Measurements from ENCODE around the gene FBN3.

FBN3 gene

DNA sequence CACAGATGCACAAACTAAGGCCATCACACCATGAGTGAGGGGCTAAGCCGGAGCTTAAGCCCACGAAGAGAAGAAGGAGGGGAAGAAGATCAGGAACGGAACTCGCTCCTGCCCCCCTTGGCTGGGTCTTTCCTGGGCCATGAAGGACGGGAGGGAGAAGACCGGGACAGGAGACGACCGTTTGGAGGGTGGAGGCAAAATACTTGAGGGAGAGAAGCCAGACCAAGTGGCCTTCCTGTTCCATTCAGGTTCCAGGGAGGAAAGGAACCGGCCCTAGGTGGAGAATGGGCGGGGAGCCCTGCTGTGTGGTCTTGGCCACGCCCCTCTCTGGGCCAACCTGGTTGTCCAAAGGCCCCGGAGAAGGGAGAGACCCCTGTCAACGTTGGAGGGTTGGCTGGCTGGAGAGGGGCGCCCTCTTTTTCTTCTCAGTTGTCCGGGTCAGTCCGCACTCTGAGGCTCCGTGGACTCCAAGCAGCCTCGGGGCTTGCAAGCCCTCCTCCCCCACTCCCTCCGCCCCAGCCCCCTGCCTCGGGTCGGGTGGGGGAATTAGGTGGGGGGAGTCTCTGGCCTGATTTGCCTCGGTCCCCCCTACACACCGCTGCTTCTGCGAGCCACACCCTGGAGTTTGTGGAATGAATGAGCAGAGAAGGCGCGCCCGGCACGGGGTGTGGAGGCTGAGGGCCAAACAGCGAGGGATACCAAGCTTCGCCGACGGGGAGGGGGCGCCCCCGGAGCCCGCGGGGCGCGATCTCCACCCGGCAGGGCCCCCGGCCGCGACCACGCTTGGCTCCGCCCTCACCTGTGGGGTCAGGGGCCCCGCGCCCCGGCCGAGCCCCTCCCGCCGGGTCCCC lies 757 bp downstream of the FBN3 start:
- DNase-seq (ENCODE audit: low read depth): no peak

DNA sequence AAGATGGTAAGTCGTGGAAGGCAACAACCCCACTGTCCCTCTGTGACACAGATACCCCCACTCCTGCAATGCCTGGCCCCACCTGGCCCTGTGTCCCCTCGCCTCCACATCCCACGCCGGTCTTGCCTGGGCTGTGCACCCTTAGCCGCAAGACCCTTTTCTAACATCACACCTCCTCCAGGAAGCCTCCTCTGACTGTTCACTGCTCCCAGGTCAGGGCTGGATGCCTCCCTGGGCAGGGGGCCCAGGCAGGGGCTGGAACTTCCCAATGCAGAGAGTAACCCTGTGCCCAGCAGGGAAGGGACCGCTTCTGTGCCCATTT lies 1.3 kb downstream of the FBN3 start:
- no peak for DNase-seq (ENCODE audit: low read depth)

DNA sequence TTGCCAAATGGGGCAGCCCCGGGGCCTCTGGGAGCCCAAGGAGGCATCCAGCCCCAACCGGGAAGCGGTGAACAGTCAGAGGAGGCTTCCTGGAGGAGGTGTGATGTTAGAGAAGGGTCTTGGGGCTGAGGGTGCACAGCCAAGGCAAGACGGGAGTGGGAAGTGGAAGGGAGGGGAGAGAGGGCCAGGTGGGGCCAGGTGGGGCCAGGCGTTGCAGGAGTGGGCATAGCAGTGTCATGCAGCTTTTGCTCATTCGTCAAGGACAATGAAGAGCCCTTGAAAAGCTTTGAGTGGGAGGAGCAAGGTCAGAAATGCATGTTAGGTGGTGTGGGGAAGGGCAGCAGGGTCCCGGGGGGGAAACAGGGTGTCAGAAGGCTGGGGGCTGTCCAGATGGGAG lies 1.8 kb downstream of the FBN3 start:
- DNase-seq (ENCODE audit: low read depth): no peak

DNA sequence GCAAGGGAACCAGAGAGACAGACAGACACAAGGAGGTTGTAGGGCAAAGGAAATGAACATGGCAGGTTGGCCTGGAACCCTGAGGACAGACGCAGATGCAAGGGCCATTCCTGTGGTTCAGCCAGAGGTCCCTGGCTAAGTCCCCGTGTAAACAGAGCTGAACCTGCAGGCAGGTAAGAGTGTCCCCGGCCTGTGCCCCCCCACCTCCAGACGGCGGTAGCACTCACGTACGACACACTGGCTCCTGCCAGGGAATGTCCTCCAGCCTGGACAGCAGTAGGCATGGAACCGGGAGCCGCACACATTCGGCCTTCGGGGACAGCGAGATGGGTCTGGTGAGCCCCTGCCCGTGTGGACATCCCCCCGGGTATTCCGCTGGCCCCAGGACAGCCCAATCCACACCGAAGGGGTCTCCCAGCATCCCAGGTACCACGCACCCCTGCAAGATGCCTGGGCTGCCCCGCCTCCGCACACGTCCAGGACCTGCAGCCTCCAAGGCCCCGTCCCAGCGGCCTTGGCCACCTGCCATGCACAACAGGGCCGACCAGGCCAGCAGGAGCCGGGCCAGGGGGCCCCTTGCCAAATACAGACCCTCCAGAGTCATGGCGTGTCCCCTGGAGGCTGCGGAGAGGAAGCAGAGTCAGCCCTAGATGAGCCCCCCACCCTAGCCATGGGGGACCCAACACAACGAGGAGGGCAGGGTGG lies 2.4 kb downstream of the FBN3 start:
- DNase-seq (ENCODE audit: low read depth): no peak

DNA sequence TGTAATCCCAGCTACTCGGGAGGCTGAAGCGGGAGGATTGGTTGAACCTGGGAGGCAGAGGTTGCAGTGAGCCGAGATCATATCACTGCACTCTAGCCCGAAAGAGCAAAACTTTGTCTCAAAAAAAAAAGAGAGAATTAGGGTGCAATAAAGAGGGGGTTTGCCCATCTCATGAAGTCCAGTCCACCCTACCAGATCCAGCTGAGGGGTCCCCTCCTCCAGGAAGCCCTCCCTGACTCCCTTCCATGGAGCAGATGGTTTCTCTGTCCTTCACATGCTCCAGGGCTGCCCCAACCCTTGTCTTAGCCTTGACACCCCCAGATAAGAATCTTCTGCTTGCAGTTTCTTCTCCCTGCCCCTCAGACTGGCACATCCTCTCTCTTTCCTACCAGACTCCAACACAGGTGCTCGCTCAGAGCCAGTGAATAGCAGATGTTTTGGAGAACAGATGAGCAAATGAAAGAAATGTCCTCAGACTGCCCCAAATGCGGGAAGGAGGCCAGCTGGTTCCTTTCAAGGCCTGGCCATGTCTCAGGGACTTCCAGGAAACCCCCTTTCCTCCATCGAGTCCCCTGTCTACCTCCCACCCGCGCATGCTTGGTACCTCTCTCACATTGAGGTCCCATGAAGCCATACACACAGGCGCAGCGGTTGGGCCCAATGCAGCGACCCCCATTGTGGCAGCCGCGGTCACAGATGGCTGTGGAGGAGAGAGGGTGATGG lies 5.0 kb downstream of the FBN3 start:
- no peak for DNase-seq (ENCODE audit: low read depth)

DNA sequence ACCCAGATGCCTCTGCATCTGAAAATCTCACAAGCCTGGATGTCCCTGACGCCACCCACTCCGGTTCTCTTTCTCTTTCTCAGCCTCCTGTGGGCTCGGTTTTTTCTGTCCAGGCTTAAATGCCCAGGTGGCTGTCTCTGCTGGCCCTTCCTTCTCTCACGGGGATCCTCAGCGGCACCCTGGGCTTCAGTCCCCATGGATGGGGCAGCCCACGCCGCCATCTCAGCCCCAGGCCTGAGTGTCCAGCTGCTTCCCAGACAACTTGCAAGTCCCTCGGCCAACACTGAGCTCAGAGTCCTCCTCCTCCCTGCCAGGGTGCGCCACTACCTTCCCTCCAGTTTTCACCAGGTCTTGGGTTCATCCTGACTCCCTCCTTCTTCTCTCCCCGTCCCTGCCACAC lies 6.4 kb downstream of the FBN3 start:
- DNase-seq (ENCODE audit: low read depth): no peak

DNA sequence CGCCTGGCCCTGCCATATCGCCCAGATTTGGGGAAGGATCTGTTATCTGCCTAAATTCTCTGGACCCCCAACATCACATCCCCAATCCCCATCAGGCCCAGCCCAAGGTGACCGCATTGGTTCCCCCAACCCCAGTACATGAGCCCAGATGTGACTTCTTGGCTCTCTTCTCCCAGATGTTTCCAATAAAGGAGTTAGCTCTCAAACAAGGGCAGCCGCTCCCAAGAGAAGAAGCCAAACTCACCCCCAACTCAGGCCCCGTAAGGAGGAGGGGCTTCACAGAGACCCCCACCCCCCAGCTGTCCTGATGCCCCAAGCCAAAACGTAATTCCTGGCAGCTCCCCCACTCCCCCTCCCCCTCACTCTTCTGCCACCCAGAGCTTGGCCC lies 6.9 kb downstream of the FBN3 start:
- DNase-seq (ENCODE audit: low read depth): no peak

DNA sequence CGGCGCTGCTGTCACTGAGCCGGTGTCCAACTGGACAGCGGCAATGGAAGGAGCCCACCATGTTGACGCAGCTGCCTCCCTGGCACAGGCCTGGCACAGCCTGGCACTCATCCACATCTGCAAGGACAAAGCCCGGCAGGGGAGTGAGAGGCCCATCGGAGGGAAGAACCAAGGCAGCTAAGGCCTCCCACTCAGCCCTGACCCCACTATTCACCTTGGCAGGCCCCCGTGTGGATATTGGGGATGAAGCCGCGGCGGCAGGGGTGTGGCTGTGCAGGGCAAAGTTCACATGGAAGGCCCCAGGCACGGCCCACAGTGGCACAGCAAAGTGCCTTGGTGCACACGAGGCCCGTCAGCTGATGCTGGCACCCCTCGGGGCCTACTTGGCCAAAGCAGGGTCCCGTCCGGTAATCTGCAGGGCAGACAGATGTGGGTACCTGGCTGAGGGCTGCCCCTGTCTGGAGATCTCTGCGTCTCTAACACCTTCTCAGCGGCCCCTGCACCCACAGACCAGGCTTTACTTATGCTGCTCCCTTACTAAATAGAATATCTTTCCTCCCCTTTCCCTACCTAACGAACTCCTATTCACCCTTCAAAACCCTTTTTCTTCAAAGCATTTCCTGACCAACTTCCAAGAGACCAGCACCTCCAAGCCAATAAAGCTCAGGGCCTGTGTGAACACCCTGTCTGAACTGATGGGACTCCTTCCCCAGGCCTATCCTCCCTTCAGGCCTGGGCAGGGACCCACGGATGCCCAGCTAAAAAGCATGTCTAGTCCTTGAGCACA lies 7.5 kb downstream of the FBN3 start:
- no peak for DNase-seq (ENCODE audit: low read depth)

DNA sequence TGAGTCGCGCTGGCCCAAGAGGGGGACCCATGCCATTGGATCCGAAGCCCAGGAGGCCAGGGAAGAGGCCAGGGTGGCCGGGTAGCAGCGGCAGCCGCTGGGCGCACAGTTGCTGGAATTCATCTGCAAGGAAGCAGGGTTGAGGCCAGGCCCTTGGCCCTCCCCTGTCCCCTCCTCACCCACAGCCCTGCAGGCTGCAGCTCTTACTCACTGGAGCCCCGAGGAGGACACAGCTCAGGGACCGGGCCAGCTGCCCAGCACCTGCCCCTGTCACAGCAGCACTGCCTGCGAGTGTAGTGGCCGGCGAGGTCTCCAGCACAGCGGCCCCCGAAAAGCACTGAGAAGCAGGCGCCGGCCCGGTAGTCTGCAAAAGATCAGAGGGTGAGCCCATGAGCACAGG lies 11.2 kb downstream of the FBN3 start:
- DNase-seq (ENCODE audit: low read depth): no peak

DNA sequence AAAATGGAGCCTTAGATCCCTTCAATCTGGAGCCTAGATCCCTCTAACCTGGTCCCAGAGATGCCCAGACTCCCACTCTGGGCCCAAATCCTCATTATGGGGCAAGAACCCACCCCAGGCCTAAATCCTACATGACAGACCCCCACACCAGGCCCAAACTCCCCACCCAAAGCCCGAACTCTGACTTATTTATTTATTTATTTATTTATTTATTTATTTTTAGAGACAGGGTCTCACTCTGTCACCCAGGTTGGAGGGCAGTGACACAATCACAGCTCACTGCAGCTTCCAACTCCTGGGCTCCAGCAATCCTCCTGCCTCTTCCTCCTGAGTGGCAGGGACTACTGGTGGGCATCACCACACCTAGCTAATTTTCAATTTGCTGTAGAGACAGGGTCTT lies 12.0 kb downstream of the FBN3 start:
- no peak for DNase-seq (ENCODE audit: low read depth)

DNA sequence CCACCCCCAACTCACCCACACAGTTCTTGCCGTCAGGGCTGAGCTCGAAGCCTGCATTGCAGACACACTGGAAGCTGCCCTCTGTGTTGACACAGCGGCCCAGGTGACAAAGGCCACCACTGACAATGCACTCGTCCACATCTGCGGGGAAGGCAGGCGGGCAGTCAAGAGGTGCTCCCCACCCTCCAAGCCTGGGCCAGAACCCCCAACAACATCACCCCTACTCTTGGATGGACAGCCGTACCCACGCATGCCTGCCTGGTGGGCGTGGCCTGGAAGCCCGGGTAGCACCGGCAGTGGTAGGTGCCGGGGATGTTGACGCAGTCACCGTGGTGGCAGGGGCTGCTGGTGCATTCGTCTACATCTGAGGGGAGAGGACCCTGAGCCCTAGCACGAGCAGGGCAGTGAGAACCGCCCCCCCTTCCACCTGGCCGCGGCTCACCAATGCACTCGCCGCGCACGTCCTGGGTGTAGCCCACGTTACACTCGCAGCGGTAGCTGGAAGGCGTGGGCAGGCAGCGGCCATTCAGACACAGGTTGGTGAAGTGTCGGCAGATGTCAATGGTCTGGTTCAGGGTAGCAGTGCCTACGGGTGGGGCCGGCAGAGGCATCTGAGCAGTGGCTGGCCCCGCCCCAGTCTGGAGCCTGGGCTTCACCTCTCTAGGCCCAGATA lies 13.3 kb downstream of the FBN3 start:
- no peak for DNase-seq (ENCODE audit: low read depth)

DNA sequence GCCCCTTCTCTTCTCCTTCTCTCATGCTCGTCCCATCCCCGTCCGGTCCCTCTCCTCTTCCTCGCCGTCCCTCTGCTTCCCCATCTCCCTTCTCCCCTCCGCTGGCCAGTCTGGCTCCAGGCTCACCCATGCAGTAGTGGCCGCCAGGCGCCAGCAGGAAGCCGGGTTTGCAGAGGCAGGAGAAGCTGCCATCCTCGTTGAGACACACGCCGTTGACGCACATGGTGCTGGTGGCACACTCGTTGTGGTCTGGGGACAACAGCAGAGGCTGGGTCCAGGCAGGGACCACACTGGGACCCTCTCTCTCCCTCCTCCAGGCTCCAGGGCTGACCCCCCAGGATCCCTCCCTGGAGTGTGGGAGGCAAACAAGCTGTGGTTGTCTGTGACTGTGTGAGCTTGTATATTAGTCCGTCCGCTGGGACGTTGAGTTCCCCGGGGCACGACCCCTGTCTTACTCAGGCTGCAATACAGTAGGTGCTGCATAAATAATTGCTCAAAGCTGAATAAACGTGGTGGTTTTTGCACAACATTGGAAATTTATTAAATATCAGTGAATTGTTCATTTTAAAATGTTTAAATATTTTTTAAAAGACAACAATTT lies 16.4 kb downstream of the FBN3 start:
- DNase-seq (ENCODE audit: low read depth): no peak

DNA sequence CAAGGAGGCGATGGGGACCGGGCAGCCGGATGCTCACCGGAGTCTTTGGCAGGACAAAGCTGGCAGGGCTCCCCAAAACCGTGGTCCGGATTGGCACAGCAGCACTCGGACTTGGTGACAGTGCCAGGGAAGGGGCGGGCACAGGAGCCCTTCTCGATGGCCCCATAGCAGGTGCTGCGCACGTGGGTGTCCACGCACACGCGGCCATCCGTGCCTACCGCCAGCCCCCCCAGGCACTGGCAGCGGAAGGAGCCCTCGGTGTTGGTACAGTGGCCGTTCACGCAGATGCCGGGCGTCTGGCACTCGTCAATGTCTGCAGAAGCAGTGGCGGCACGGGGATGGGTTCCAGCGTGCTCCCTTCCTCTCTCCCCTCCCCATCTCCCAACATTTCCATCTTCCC lies 17.9 kb downstream of the FBN3 start:
- DNase-seq (ENCODE audit: low read depth): no peak

DNA sequence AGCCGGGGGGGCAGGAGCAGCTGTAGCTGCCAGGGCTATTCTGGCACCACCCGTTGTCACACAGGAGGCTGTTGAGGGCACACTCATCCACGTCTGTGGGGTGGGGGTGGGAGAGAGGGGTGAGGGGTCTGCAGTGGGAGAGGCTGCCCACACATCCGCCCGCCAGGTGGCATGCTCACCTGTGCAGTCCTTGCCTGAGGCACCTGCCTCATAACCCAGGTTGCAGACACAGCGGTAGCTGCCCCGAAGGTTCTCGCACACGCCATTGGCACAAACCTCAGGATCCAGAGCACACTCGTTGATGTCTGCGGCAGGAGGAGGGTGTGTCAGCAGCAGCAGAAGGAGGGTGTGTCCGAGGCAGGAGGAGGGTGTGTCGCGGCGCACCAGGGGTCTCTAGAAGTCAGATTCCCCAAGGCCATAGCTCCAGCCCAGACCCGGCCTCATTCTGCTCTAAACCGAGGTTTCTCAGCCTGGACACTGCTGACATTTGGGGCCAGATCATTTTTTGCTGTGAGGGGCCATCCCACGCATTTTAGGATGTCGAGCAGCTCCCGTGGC lies 20.3 kb downstream of the FBN3 start:
- no peak for DNase-seq (ENCODE audit: low read depth)

DNA sequence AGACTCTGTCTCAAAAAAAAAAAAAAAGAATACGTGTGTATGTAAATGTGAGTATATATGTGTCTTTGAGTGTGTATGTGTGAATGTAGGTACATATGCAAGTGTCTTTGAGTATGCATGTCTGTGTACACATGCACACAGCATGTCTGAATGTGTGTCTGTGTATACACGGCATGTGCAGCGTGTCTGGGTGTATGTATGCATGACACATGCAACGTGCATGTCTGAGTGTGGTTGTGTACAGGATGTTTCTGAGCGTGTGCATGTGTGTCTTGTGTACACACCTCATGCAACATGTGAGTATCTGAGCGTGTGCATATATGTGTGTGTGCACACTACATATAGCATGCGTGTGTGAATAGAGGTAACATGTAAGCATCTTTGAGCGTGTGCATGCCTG lies 20.8 kb downstream of the FBN3 start:
- DNase-seq (ENCODE audit: low read depth): no peak

DNA sequence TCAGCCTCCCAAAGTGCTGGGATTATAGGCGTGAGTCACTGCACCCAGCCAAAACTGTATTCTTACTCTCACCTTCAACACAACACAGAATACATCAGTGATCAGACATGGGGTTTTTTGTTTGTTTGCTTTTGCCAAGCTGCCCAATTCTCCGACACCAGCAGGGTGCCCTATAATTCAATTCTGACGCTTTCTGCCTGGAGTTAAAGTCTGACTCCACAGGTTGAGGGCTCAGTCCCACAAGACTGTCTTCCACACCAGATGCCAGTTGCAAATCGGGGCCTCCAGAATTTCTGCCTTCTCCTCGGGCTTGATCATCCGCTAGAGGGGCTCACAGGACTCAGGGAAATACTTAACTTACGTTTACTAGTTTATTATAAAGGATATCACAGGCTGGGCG lies 22.1 kb downstream of the FBN3 start:
- DNase-seq (ENCODE audit: low read depth): no peak

DNA sequence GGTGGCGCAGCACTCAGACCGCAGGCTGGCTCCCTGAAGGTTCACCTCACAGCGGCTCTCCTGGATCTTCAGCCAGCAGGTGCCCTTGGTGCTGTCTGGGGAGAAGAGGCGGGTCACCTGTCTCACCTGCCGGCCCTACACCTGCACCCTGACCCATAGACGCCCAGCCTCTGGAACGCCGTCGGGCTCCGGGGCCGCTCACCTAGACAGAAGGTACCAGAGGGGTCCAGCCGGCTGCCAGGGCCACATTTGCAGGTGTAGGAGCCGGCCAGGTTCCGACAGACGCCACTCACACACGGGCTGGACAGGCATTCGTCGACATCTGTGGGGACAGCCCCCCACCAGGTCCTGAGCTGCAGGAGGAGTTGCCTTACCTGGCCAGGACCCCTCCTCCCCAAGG lies 22.9 kb downstream of the FBN3 start:
- no peak for DNase-seq (ENCODE audit: low read depth)

DNA sequence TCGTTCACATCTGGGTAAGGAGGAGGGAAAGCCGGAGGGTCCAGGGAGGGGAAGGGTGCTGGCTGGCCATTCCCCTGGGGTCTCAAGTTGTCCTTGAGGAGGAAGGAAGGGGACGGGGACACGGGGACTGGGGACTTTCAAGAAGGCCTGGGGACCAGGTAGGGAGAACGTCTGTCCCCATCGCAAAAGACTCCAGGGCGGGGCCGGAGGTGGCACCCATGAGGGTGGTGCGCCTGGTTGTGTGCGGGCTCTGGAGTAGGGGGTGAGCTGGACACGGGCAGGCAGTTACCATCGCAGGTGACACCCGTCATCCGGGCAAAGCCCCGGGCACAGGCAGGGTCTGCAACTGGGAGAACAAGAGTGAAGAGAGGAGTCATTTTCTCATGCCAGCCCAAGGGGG lies 23.4 kb downstream of the FBN3 start:
- DNase-seq (ENCODE audit: low read depth): no peak

DNA sequence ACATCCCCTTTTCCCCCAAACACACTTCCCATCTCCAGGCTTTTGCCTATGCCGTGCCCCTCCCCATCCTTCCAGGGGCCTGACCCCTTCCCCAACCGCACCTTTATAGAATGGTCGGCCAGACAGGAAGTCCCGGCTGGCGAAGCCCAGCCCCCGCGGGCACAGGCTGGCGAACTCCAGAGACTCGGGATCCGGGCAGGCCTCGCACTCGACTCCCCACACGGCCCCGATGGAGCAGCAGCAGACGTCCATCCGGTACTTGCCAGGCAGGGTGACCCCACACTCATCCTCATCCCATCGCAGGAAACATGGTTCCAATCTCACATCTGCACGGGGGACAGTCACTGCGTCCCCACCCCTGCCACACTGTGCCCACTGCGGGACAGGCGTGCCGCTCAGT lies 25.7 kb downstream of the FBN3 start:
- no peak for DNase-seq (ENCODE audit: low read depth)

DNA sequence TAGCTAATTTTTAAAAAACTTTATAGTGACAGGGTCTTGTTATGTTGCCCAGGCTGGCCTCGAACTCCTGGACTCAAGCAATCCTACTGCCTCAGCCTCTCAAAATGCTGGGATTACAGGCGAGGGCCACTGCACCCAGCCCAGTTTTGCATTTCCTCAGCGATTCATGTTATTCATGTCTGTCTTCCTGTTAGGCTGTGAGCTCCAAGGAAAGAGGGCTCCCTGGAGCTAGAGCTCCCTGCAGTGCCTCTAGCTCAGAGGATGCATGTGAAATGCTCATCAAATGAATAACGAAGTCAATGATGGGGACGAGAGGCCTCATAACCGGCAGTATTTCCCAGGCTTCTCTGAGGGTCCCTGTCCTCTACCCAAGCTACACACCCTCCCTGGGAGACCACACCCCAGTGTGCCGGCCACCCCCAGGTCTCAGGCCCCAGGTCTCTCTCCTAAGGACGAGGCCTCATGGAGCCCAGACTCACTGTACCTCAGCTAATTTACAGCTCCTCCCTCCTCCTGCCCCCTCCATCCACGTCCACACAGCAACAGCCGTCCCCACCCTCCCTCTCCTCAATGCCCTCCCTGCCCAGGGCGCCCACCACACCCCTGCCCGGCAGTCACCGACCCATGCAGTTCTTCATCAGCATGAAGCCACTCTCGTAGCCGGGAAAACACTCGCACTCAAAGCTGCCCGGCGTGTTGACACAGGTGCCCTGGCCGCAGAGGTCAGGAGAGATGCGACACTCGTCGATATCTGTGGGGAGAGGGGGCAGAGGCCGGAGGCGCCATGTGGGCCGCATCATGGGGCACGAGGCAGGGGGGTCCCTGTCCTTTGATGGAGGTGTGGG lies 28.5 kb downstream of the FBN3 start:
- no peak for DNase-seq (ENCODE audit: low read depth)

Data from fibroblast of the conjunctiva (primary cell).